ENCODE data around the gene BMAL2.

BMAL2 gene, protein sequence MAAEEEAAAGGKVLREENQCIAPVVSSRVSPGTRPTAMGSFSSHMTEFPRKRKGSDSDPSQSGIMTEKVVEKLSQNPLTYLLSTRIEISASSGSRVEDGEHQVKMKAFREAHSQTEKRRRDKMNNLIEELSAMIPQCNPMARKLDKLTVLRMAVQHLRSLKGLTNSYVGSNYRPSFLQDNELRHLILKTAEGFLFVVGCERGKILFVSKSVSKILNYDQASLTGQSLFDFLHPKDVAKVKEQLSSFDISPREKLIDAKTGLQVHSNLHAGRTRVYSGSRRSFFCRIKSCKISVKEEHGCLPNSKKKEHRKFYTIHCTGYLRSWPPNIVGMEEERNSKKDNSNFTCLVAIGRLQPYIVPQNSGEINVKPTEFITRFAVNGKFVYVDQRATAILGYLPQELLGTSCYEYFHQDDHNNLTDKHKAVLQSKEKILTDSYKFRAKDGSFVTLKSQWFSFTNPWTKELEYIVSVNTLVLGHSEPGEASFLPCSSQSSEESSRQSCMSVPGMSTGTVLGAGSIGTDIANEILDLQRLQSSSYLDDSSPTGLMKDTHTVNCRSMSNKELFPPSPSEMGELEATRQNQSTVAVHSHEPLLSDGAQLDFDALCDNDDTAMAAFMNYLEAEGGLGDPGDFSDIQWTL

DNA sequence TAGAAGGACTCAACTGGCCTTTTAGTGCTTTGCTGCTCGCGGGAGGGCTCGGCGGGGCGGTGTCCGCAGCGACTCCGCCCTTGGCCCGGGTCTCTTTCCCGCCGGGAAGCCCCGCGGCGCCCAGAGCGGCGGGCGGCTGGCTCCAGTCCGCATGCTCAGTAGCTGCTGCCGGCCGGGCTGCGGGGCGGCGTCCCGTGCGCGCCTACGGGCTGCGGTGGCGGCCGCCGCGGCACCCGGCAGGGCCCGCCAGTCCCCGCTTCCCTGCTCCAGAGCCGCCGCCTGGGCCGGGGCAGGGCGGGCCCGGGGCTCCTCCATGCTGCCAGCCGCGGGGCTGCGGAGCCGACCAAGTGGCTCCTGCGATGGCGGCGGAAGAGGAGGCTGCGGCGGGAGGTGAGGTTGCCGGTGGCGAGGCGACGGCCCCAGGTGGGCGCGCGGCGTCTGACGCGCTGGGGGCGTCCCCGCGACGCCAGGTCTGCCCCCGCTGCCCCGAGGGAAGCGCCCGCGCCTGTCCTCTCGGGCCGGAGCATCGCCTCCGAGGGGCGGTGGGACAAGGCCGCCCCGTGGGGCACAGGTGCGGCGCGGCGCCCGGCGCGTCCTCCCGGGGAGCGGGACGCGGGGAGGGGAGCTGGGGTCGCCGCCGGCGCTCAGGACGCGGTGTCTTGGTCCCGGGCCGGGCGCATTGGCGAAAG, at the start of gene BMAL2:
TSS of gene BMAL2 (plus strand) at position 123 of the 689 bp plus-strand sequence. CDS start at position 360, 237 bp downstream.
- DNase-seq (ENCODE audit: low read depth): peak; percentile 44

DNA sequence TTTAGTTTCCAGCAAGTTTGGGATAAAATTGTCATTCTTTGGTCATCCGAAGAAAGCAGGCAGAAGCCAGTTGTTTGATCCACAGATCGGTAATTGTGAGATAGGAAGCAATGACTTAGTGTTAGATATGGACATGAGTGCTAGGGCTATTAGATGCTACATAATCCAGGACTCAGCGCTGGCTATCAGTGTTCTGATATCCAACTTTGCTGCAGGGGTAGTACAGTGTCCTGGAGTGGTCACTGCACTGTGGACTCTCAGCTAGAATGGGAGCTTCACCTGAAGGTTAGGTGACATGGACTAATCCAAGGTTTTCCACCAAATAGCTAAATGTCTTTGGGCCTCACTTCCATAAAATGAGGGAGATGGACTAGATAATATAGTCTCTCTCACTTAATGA, 48.6 kb upstream of the BMAL2 start:
- no peak for DNase-seq (ENCODE audit: low read depth)

DNA sequence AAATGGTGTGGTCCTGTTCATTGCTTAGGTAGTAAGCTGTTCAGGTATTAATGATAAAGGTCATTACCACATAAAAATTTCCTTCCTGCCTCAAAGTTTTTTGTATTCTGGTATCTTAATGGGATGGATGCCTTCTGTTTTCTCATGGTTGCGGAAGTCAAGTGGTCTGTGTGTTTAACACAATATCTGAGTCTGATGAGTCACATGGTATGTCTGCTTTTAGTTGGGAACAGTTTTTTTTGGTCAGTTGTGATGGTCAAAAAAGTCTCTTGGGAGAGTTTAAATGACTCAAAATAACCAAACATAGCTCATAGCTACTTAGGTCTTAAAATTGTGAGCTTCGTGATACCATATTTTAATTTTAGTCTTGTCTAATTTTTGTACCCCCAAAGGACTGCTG, 47.9 kb upstream of the BMAL2 start:
- DNase-seq (ENCODE audit: low read depth): no peak

DNA sequence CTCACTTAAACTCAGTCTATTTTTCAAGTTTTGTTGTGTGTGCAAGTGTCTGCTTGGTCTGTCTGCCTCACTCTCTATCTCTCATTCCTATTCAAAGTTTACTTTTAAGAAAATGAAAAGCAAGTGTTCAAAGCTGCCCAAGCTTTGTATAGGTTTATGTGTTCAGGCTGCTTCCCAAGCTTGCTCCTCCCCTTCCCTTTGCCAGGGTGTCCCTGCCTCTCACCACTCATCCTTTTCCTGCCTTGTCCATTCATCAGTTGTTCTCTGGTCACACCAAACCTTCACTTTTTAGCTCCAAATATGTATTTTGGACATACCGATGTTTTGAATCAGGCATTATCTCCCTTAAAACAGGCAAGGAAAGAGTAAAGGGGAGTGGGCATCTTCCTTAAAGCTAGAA, 47.2 kb upstream of the BMAL2 start:
- DNase-seq (ENCODE audit: low read depth): no peak

DNA sequence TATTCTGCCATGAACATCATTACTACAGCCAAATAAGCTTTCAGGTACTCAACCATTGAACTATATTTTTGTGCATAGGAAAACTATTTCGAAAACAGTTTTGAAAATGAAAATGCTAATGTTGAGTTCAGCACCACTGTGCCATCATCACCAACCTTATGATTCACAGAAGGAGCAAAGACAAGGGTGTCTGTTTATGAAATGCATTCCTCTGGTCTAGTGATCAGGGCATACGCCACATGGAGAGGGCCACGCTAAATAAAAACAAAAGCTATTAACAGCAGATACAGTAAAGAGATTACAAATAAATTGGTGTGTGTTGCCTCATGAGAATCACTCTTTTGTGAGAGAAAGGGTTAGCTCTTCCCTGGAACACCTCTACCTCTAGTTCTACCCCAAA, 43.2 kb upstream of the BMAL2 start:
- no peak for DNase-seq (ENCODE audit: low read depth)

DNA sequence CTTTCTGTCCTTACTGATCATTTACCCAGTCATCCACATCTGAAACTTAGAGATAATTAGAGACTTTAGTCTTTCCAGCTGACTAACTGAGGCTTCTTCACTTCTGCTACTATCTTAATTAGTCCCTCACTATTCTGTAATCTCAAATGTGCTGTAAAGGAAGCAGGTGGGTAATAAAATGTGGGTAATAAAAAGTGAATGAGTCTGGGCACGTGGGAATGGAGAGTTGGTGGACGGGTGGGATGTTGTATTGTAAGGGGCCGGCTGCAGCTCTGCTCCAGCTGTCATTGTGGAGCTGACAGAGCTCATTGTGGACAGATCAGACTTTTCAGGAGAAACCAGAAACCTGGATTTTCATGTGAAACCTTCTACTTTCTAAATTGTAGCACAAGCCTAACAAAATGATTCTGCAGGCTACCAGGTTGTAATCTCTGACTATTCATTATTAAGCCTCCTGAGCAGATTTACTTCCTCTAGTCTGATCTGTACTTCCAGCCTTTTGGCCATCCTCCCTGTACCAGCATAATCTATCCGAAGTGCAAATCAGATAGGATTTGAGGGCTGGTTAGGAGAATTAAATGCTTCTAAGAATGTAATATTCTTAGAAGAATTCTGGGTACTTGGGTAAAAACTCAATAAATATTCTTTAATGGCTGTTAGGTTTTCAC, 42.0 kb upstream of the BMAL2 start:
- no peak for DNase-seq (ENCODE audit: low read depth)

DNA sequence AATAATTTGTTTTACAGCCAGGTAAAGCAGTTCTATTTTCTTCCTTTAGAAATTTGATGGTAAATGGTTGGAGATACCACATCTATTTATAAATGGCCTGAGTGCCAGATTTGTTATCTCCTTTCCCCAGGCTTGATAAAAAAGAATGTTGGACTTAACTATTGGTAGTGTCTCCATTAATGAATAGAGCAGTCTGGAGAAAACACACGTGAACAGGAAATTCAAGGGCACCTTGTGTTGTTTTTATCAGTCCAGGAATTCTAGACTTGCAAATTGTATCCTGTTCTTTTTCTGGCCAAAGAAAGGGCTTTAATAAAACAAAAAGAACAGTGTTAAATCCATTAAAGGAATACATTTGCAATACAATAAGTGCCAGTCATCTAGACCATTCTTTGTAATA, 40.8 kb upstream of the BMAL2 start:
- DNase-seq (ENCODE audit: low read depth): no peak

DNA sequence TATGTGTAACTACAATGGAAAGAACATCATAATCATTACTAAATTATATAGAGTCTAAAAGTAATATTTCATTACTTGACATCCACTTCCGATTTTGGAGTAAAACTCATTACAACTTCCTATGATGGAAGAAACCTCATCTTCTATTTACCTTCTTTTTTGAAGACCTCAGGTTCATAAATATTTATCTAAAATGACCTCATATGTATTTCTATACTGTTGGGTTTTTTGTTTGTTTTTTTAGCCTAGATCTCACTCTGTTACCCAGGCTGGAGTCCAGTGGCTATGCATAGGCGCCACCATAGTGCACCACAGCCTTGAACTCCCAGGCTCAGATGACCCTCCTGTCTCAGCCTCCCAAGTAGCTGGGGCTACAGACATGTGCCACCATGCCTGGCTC, 39.9 kb upstream of the BMAL2 start:
- no peak for DNase-seq (ENCODE audit: low read depth)

DNA sequence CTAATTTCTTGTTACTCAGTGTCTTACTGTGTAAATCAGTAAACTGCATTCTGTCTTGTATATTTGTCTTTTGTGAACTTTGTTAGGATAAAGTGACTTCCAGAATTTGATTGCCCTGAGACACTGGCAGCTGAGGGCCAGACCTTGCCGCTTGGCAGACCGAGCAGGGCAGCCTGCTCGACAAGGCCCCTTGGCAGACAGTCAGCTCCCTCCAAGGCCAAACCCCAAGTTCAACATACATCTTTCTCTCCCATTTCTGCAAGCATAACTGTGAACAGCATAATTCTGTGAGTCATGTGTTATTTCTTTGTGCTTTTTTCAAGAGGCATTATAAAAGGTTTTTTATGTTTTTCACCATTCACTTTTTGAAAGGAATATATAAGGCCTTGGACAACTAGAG, 39.2 kb upstream of the BMAL2 start:
- no peak for DNase-seq (ENCODE audit: low read depth)

DNA sequence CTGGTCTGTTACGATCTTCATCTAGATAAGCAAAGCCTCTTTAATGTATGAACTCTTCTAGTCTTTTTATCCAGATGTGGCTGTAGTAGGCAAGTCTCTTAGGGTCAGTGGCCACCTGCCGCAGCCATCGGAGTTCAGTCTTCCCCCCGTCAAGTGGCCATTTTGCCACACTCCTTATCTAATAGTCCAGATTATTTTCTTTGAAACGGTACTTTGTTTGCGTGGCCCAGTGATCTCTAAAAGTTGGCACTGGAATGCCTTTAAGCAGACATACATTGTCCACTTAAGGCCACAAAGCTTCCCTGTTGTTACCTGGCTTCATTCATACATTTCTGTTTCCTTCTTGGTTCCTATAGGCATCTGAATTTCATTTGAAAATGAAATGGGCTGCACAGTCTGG, 36.0 kb upstream of the BMAL2 start:
- DNase-seq (ENCODE audit: low read depth): no peak

DNA sequence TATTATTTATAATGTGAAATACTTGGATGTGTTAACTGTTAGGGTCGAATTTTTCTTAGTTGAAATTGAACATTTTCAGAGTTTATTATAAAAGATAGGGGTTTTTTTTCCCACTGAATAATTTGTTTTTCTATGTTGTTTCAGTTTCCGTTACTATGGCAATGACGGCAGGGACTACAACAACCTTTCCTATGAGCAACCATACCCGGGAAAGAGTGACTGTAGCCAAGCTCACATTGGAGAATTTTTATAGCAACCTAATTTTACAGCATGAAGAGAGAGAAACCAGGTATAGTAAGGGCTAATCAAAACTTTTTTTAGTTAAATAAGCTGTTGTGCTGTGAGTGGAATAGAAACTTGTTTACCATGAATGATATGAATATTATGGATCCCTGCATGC, 35.1 kb upstream of the BMAL2 start:
- no peak for DNase-seq (ENCODE audit: low read depth)

DNA sequence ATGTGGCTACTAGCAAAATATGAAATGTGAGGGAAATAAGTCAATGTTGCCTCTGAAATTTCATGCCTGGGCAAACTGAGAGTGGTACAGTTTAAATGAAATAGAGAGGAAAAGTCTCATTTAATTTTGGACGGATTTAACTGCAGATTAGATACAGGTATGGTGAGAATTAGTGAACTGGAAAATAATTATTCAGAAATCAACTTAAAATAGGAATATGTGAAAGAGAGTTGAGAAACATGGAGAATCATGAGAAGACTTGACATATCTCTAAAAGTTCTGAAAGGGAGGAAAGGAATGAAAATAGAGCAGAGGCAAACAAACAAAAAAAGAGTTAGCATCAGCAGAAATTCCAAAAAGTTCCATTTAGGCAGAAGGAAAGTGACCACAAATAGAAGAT, 33.5 kb upstream of the BMAL2 start:
- DNase-seq (ENCODE audit: low read depth): no peak

DNA sequence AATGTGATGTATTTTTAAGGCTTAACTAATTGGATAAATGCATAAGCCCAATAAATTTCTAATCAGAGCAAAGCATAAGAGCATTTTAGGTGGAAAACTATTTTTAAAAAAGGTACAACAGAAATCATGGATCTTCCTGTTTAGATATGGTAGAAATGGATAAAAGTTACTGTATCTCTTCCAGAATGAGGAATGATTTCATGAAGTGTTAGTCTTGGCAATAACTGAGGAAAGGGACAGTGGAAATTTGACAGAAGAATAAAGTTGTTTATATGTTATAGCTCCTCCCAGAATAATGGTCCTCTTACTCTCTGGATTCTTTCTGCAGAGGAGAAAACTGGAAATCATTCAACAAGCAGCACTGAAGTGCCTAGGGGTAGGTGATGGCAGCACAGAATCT, 32.4 kb upstream of the BMAL2 start:
- DNase-seq (ENCODE audit: low read depth): no peak

DNA sequence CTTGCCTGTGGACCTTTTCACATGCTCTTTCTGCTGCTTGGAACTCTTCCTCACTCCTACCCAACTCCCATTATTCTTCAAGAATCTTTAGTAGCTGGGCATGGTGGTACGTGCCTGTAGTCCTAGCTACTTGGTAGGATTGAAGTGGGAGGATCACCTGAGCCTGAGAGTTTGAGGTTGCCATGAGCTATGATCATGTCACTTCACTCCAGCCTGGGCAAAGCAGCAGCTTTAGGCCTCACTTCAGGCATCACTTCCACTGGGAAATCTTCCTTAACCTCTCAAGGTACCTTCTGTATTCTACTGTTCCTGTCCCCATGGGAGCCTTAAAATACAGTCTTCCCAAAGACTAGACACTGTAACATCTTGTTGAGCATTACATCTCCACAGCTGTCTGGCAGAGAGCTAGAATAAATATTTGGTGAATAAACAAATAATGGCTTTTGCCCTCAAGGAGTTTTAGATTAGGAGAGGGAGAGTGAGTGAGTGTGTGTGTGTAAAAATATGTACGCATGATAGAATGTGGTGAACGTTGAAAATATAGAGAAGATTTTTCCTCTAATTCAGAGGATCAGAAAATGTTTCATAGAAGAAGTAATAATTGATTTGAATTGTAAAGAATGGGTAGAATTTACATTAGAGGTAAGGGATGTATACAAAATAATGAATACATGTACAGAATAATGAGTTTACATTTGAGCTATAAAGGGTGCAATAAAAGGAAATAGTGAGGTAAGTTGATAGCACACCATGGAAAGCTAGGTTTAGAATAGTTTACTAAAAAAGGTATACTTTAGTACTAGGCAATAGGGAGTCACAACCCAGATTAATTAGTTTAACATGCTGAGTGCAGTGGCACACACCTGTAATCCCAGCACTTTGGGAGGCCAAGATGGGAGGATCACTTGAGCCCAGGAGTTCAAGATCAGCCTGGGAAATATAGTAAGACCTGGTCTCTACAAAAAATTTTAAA, 29.2 kb upstream of the BMAL2 start:
- no peak for DNase-seq (ENCODE audit: low read depth)

DNA sequence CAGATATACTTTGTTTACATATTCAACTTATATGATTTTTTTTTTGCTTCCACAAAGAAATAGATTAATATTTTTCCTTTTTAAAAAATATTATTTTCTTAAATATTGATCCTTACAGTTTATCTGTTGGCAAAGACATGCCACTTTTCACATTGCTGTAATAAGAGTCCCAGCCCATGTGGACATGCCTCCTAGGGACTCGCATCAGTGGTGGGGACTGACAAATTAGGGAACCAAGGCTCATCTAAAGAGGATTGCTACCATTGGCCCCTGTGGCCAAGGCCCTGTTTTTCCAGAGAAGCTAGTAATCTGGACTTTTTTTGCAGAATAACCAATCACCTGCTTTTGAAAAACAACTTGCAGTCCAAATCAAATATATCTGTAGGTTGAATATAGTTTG, 27.8 kb upstream of the BMAL2 start:
- no peak for DNase-seq (ENCODE audit: low read depth)

DNA sequence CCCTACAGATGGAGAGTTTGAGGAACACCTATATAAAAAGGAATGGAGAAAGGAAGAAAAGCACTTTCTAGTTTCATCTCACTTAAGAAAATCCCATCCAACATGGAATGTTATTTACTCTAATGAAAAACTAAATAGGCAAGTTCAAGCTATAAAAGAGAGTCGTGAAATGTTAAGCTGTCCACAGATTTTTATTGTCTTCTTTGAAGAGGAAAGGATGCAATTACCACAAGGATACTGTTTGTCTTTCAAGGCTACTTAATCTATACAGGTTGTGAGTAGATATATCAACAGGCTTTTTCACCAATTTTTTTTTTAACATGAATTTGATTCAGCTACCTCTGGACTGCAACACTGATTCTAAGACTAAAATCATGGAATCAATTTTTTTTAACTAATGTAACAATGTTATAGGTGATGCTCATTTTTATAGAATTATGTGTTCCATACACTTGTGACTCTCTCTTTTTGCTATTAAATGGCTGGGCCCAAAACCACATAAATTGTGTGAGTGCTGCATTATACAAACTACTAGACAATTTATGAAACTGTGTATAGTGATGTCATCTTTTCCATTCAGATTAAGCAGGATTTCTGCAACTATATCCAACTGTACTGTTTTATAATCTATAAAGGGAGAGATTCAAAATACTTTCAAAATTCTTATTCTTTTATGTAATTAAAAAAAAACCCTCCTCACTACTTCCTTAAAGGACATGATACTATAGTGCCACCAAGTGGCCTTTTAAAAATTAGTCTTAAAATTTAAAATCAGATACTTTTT, 26.8 kb upstream of the BMAL2 start:
- no peak for DNase-seq (ENCODE audit: low read depth)

DNA sequence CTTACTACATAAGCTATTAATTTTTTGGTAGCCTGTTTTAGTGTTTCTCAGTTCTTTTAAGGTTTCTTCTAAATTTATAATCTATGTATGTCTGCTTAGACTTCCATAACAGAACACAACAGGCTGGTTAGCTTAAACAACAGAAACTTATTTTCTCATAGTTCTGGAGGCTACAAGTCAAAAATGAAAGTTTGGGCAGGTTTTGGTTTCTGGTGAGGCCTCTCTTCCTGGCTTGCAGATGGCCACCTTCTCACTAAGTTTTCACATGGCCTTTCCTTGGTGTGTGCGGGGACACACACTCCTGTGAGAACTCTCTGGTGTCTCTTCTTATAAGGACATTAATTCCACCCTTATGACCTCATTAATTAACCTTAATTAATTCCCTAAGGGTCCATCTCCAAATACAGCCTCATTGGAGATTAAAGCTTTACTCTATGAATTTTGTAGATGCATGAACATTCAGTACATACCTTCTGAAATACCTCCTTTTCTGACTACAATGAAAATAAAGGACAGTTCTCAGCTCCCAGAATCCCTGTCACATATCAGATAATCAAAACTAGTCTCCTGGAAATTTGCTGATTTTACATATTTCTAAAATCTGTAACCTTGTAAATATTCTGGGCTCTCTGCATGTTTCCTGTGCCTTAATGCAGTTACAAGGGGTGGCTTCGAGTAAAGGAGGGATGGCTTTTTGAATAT, 23.2 kb upstream of the BMAL2 start:
- DNase-seq (ENCODE audit: low read depth): no peak

DNA sequence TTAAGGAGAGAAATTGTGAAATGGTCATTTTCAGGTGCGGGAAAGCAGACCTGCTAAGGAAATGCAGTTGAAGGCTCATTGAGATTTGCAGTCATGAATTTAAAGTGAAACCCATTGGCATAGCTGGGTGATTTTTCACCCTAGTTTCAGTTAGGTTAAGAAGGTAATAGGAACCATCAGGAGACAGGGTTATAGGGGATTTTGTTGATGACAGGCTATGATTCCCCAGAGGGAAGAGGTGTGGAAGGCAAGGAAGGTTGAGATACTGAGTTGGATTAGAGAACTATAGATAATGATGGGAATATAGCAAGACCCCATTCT, 22.7 kb upstream of the BMAL2 start:
- DNase-seq (ENCODE audit: low read depth): no peak

DNA sequence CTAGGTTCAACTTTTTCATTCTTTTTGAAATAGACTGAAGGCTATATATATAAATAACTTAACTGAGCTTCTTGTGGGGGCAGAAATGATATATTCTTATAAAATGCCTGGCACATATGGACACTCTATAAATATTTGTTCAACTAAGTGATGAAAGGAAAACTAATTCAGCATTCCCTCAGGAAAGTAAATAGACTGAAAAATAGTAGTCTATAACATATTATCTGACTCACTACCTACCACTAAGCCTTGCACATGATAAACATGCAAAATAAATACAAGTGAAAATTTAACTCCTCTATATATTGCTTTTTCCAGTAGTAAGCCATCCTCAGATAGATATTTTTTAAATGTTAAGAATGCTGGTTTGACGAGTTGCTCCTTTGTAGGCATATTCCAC, 15.7 kb upstream of the BMAL2 start:
- no peak for DNase-seq (ENCODE audit: low read depth)

DNA sequence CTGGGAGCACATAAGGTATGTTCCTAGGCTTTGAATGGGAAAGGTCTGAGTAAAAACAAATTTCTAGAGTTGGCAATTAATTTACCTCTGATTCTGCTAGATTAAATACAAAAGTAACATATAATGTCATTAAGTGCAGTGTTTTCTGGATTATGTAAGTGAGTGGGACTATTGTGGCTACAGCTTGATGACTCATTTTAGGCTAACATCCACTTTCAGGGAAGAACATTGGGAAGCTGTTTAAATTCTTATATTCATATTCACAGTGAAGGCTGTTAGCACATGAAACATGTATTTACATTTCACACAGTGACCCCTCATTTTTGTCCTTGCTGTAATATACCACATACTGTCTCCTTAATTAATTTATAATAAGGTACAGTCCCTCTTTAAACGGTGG, 13.2 kb upstream of the BMAL2 start:
- DNase-seq (ENCODE audit: low read depth): no peak

Measured in activated T-cell treated with anti-CD3 and anti-CD28 coated beads for 48 hours (primary cell).